H1 (cell line): ENCODE measurements around the gene SLC39A11. TPM values are rescaled to one million over a fixed set of nuclear protein-coding genes. Genes with fewer than 3 reads are reported as not detected.

Experiments
- CTCF ChIA-PET: fragments of 300-600 bp; sonication (Branson Sonifier 250); formaldehyde crosslinking; loops from one replicate; lab custom pipeline; 2021; ENCODE audit not compliant: partially characterized antibody; lab: Charles Lee
- POLR2A ChIA-PET: fragments of 300-600 bp; sonication (Branson Sonifier 250); formaldehyde crosslinking; loops from one replicate; lab custom pipeline; 2021; ENCODE audit warnings: inconsistent platforms; ENCODE audit not compliant: partially characterized antibody; lab: Charles Lee
- DNase-seq, 2 experiments: peaks; one replicate each; pipeline versions ENCODE4 v3.0.0 to v3.0.0-alpha.2; 2010 to 2022; ENCODE audit warnings: low spot score in 2 of 2, low read depth in 1 of 2, mixed read lengths in 1 of 2
- FAIRE-seq: peaks from 2 replicates; lab custom pipeline; 2011; peaks lifted over from hg19 to GRCh38; lab: Jason Lieb, UNC
- H2AFZ ChIP-seq: 2 replicates; pipeline ENCODE4 v1.8.1; 2012; ENCODE audit warnings: low read length, inconsistent platforms
- H2AK5ac ChIP-seq: 2 replicates; pipeline ENCODE4 v1.6.1; 2013; ENCODE audit warnings: low read depth, low read length
- H2BK120ac ChIP-seq: replicated peaks from 2 replicates; pipeline ENCODE3; 2013; ENCODE audit warnings: low read depth, low read length, inconsistent platforms
- H2BK12ac ChIP-seq: 2 replicates; pipeline ENCODE4 v1.6.1; 2013; ENCODE audit warnings: low read depth, low read length
- H2BK15ac ChIP-seq: 2 replicates; pipeline ENCODE4 v1.6.1; 2013; ENCODE audit warnings: low read length
- H2BK20ac ChIP-seq: 2 replicates; pipeline ENCODE4 v1.6.1; 2013; ENCODE audit warnings: low read length
- H2BK5ac ChIP-seq: 2 replicates; pipeline ENCODE4 v1.6.1; 2013; ENCODE audit warnings: low read depth, low read length
- H3K14ac ChIP-seq: 2 replicates; pipeline ENCODE4 v1.6.1; 2013; ENCODE audit warnings: inconsistent platforms; ENCODE audit not compliant: insufficient read length
- H3K18ac ChIP-seq: 2 replicates; pipeline ENCODE4 v1.6.1; 2013; ENCODE audit warnings: low read length; ENCODE audit errors: extremely low read depth
- H3K23ac ChIP-seq: 2 replicates; pipeline ENCODE4 v1.6.1; 2013; ENCODE audit warnings: inconsistent platforms; ENCODE audit not compliant: insufficient read length
- H3K23me2 ChIP-seq: 2 replicates; pipeline ENCODE4 v1.6.1; 2013; ENCODE audit warnings: low read depth, low read length
- H3K27ac ChIP-seq: 2 replicates; pipeline ENCODE4 v1.6.1; 2011; ENCODE audit warnings: low read depth, low read length, inconsistent platforms
- H3K27me3 ChIP-seq, 4 experiments: replicated peaks in 1 of 4; 1 replicate in 1 of 4; 2 replicates in 3 of 4; pipeline versions ENCODE4 v1.6.1 to v1.8.1; 2011 to 2013; ENCODE audit warnings: low read length in 3 of 4, mild to moderate bottlenecking in 3 of 4, inconsistent platforms in 2 of 4, mixed read lengths in 2 of 4, moderate library complexity in 1 of 4; ENCODE audit not compliant: control insufficient read depth in 3 of 4, insufficient read depth in 3 of 4; ENCODE audit errors: extremely low read depth in 1 of 4
- H3K36me3 ChIP-seq, 4 experiments: 2 replicates each; pipeline versions ENCODE4 v1.6.1 to v1.8.1; 2011 to 2013; ENCODE audit warnings: mild to moderate bottlenecking in 4 of 4, low read length in 3 of 4, moderate library complexity in 2 of 4, control low read depth in 1 of 4, inconsistent platforms in 1 of 4; ENCODE audit not compliant: insufficient read depth in 4 of 4, control insufficient read depth in 2 of 4
- H3K4ac ChIP-seq: replicated peaks from 2 replicates; pipeline ENCODE3; 2013; ENCODE audit warnings: low read length, low read depth, mixed read lengths, inconsistent platforms; ENCODE audit not compliant: insufficient read length
- H3K4me1 ChIP-seq, 4 experiments: replicated peaks in 1 of 4; 1 replicate in 1 of 4; 2 replicates in 3 of 4; pipeline versions ENCODE4 v1.6.1 to v1.8.1; 2011 to 2013; ENCODE audit warnings: low read length in 3 of 4, inconsistent platforms in 2 of 4, mixed read lengths in 1 of 4; ENCODE audit not compliant: insufficient read depth in 4 of 4, control insufficient read depth in 3 of 4
- H3K4me2 ChIP-seq, 2 experiments: 2 replicates each; pipeline versions ENCODE4 v1.6.1 to v1.8.1; 2011 to 2013; ENCODE audit warnings: low read depth in 2 of 2, low read length in 2 of 2, control low read depth in 1 of 2, inconsistent platforms in 1 of 2, mild to moderate bottlenecking in 1 of 2; ENCODE audit not compliant: insufficient read depth in 1 of 2
- H3K4me3 ChIP-seq, 4 experiments: fragments of 200-600, 300-600 bp in 1 of 4; sonication (generic), shearing (Covaris generic), sonication (Bioruptor Twin) in 1 of 4; 2 replicates each; pipeline versions ENCODE4 v1.5.1 to v1.8.1; 2011 to 2016; ENCODE audit warnings: low read length in 4 of 4, low read depth in 3 of 4, control low read depth in 2 of 4, inconsistent platforms in 2 of 4, mild to moderate bottlenecking in 2 of 4, mixed read lengths in 1 of 4, moderate library complexity in 1 of 4; ENCODE audit not compliant: insufficient read depth in 2 of 4; ENCODE audit errors: extremely low read depth in 1 of 4
- H3K56ac ChIP-seq: replicated peaks from 2 replicates; pipeline ENCODE3; 2013; ENCODE audit warnings: low read depth, mild to moderate bottlenecking, mixed read lengths, low read length, inconsistent platforms; ENCODE audit not compliant: insufficient read length
- H3K79me1 ChIP-seq: 2 replicates; pipeline ENCODE4 v1.6.1; 2013; ENCODE audit warnings: low read depth, low read length, control low read depth
- H3K79me2 ChIP-seq, 2 experiments: 2 replicates each; pipeline versions ENCODE4 v1.6.1 to v1.8.1; 2012 to 2013; ENCODE audit warnings: low read length in 2 of 2, mild to moderate bottlenecking in 2 of 2, inconsistent platforms in 1 of 2; ENCODE audit not compliant: insufficient read depth in 2 of 2, control insufficient read depth in 1 of 2
- H3K9ac ChIP-seq, 4 experiments: replicated peaks in 1 of 4; 1 replicate in 1 of 4; 2 replicates in 3 of 4; pipeline versions ENCODE4 v1.6.1 to v1.8.1; 2011 to 2013; ENCODE audit warnings: low read depth in 3 of 4, low read length in 3 of 4, control low read depth in 2 of 4, mild to moderate bottlenecking in 2 of 4, moderate library complexity in 2 of 4, inconsistent platforms in 1 of 4; ENCODE audit errors: extremely low read depth in 1 of 4
- H3K9me3 ChIP-seq, 2 experiments: 2 replicates each; pipeline versions ENCODE4 v1.6.1 to v1.8.1; 2012 to 2013; ENCODE audit warnings: mild to moderate bottlenecking in 2 of 2, moderate library complexity in 2 of 2, control low read depth in 1 of 2, inconsistent platforms in 1 of 2, low read depth in 1 of 2, low read length in 1 of 2, mixed read lengths in 1 of 2; ENCODE audit not compliant: insufficient read depth in 2 of 2
- H4K20me1 ChIP-seq, 2 experiments: replicated peaks in 1 of 2; 2 replicates each; pipeline versions ENCODE3 to v1.8.1; 2011 to 2013; ENCODE audit warnings: inconsistent platforms in 2 of 2, low read length in 2 of 2, mild to moderate bottlenecking in 1 of 2; ENCODE audit not compliant: insufficient read depth in 2 of 2, control insufficient read depth in 1 of 2
- H4K5ac ChIP-seq: 2 replicates; pipeline ENCODE4 v1.6.1; 2013; ENCODE audit warnings: low read length, low read depth, mixed read lengths, inconsistent platforms; ENCODE audit not compliant: insufficient read length
- H4K8ac ChIP-seq: 2 replicates; pipeline ENCODE4 v1.8.0; 2013; ENCODE audit warnings: mild to moderate bottlenecking, moderate library complexity, low read length, inconsistent platforms; ENCODE audit not compliant: insufficient read depth; ENCODE audit errors: extremely low read depth
- H4K91ac ChIP-seq: replicated peaks from 2 replicates; pipeline ENCODE3; 2013; ENCODE audit warnings: low read length, mixed read lengths, inconsistent platforms; ENCODE audit not compliant: insufficient read length
- ATF3 ChIP-seq: IDR thresholded peaks from 2 replicates; pipeline ENCODE4 v1.6.1; 2011; ENCODE audit warnings: low read depth, mild to moderate bottlenecking, low read length; ENCODE audit not compliant: insufficient read depth
- FOSL1 ChIP-seq: IDR thresholded peaks from 2 replicates; pipeline ENCODE4 v1.6.1; 2011; ENCODE audit warnings: mild to moderate bottlenecking, low read depth, low read length, moderate library complexity; ENCODE audit not compliant: insufficient read depth
- JUND ChIP-seq: IDR thresholded peaks from 2 replicates; pipeline ENCODE4 v1.6.1; 2011; ENCODE audit warnings: mild to moderate bottlenecking, improper control_type of control experiment, low read length
- MAX ChIP-seq: IDR thresholded peaks from 2 replicates; pipeline ENCODE4 v1.6.1; 2012; ENCODE audit warnings: inconsistent platforms
- RBBP5 ChIP-seq: IDR thresholded peaks from 2 replicates; pipeline ENCODE4 v1.7.1; 2012; ENCODE audit warnings: low read depth, mild to moderate bottlenecking, inconsistent platforms, low read length, moderate library complexity, borderline replicate concordance
- SP4 ChIP-seq: IDR thresholded peaks from 2 replicates; pipeline ENCODE4 v1.6.1; 2012; ENCODE audit warnings: low read length, inconsistent platforms
- SRF ChIP-seq: IDR thresholded peaks from 2 replicates; pipeline ENCODE4 v1.6.1; 2011; ENCODE audit warnings: mild to moderate bottlenecking, low read depth, low read length, moderate library complexity
- TAF7 ChIP-seq: optimal IDR thresholded peaks from 2 replicates; pipeline ENCODE3; 2011; ENCODE audit warnings: low read depth, mild to moderate bottlenecking, inconsistent platforms, low read length, moderate library complexity, borderline replicate concordance
- WGBS, 2 experiments: shearing (Covaris generic) in 1 of 2; methylation state at CpG; one replicate each; pipeline versions ENCODE4 v1.1.6 to v1.1.7; 2013 to 2015; ENCODE audit warnings: low lambda C conversion rate in 2 of 2, mixed read lengths in 2 of 2, inconsistent platforms in 1 of 2, low coverage in 1 of 2, missing lambda C conversion rate in 1 of 2; ENCODE audit not compliant: insufficient replicate concordance in 2 of 2, insufficient coverage in 1 of 2, insufficient read length in 1 of 2; ENCODE audit errors: extremely low coverage in 1 of 2, missing lambda C conversion rate in 1 of 2; 5-methylcytosine and 5-hydroxymethylcytosine counted together
- polyA plus RNA-seq, 7 experiments: library from polyadenylated mRNA; depleted of rRNA in 3 of 7; stranded (reverse) in 5 of 7; unstranded in 2 of 7; fragments of >200 nt in 5 of 7; fragments of 200-250 nt in 2 of 7; gene quantifications; 1 replicate in 5 of 7; 2 replicates in 1 of 7; 4 replicates in 1 of 7; pipeline versions ENCODE4 v1.2.1 to v1.2.3, GENCODE V29; 2011 to 2013; ENCODE audit warnings: missing spikeins in 2 of 7, mixed read lengths in 2 of 7
- total RNA-seq: library from RNA; stranded (reverse); fragmentation: NEBNext Ultra II Directional; extraction: Animal tissue kit (Norgen Biotek cat#: 25700); gene quantifications from 2 replicates; pipeline ENCODE4 v1.2.1, GENCODE V29; 2021

SLC39A11 gene
- total and polyA plus RNA-seq, 2 of the 8 experiments (the other 6 are each of a cell fraction or from before 2014, with no cell fraction given), result 12.2 to 19.6 TPM

- Histone ChIP-seq H3K4me2 (peak overlapping the region; percentile 8 to 15; a peak in 2 of 4 replicates), H3K9ac (no peak overlapping the region), H2BK20ac (peak overlapping the region; percentile 65), H3K27ac (no peak overlapping the region), H3K4me1 (peaks cover 4 to 18% (median 11%) of the 10 kb centered on the region in 4 experiments; a peak in 5 of 7 replicates), H3K23ac (no peak overlapping the region), H3K27me3 (no peaks in the 10 kb centered on the region), H3K79me1 (no peaks in the 10 kb centered on the region), H4K5ac (no peak overlapping the region), H3K4me3 (no peak overlapping the region), H3K56ac (no peak overlapping the region), H4K91ac (peak overlapping the region; percentile 62), H3K18ac (no peak overlapping the region), H2BK120ac (no peak overlapping the region), H3K9me3 (no peaks in the 10 kb centered on the region; a peak in 1 of 4 replicates), H2BK12ac (0 out of 2 replicates have a peak overlapping the region, but pooled peaks have one; percentile 7), H3K23me2 (no peaks in the 10 kb centered on the region), H2BK5ac (peak overlapping the region; percentile 68; the same call in 1 of the 2 replicates), H3K14ac (no peak overlapping the region), H2AFZ (no peak overlapping the region), H3K4ac (no peak overlapping the region), H2AK5ac (0 out of 2 replicates have a peak overlapping the region, but pooled peaks have one; percentile 82), H3K36me3 (no peaks in the 10 kb centered on the region), H2BK15ac (no peak overlapping the region), H4K8ac (no peak overlapping the region)
- POLR2A ChIA-PET, result no interaction called here
- FAIRE-seq, result no peak
- no peak for DNase-seq
- WGBS, 2 experiments, result 79% methylated on average over 10 of the region's 10 CpGs; no CpG with 5 or more reads in 1 of the 2 experiments
- no peak for TF ChIP-seq TAF7
- no peak for TF ChIP-seq SRF
- TF ChIP-seq RBBP5, result no peak
- peak; percentile 77 for TF ChIP-seq JUND
- no peak for TF ChIP-seq FOSL1
- TF ChIP-seq ATF3, result no peak
- TF ChIP-seq MAX, result no peak
- no peak for TF ChIP-seq SP4
- TF ChIP-seq, all 59 proteins: peak for 1
- CTCF ChIA-PET, result interaction anchor here (0.8 to 2.9 kb wide), 20 partner anchors 11 to 396 kb away, joined by 3 to 17 read pairs (median 4); no protein-coding TSS in a partner anchor
- H4K20me1 ChIP-seq, result no peaks in the 10 kb centered on the region
- no peaks in the 10 kb centered on the region for H3K79me2 ChIP-seq
Observed at GRCh38 chr17:72952641-72953315, 139.7 kb downstream of the SLC39A11 start.
